Upper lobe of right lung (tissue), 1 donor: ENCODE measurements around the gene TTC28. TPM values are rescaled to one million over a fixed set of nuclear protein-coding genes. Genes with fewer than 3 reads are reported as not detected.
A peak's percentile ranks its signal among the peaks of the same experiment; 100 is the strongest.

Experiments
- ATAC-seq: fragments of 200-7000 bp; cut with Tn5 transposase; one replicate; pipeline ENCODE4 v1.9.1; 2020; ENCODE audit warnings: mild to moderate bottlenecking, moderate library complexity
- DNase-seq: peaks from one replicate; pipeline ENCODE4 v3.0.0-alpha.2; 2020
- H3K27ac ChIP-seq: fragments of 200-600 bp; one replicate; pipeline ENCODE4 v1.8.0; 2022
- H3K27me3 ChIP-seq: fragments of 200-600 bp; one replicate; pipeline ENCODE4 v1.8.0; 2022; ENCODE audit warnings: mild to moderate bottlenecking
- H3K36me3 ChIP-seq: fragments of 200-600 bp; one replicate; pipeline ENCODE4 v1.8.0; 2022
- H3K4me1 ChIP-seq: fragments of 200-600 bp; one replicate; pipeline ENCODE4 v1.8.0; 2022
- H3K4me3 ChIP-seq: fragments of 200-600 bp; one replicate; pipeline ENCODE4 v1.8.0; 2022; ENCODE audit warnings: mild to moderate bottlenecking
- H3K9me3 ChIP-seq: fragments of 200-600 bp; one replicate; pipeline ENCODE4 v1.8.0; 2022
- intact Hi-C: fragments of 100-400 bp; cut with DNase I; formaldehyde crosslinking; loops from one replicate; pipeline ENCODE4 v1.11.0; 2022
- total RNA-seq: library from RNA; stranded (reverse); fragmentation: NEBNext Ultra II Directional; extraction: Animal tissue kit (Norgen Biotek cat#: 25700); gene quantifications from one replicate; pipeline ENCODE4 v1.2.1, GENCODE V29; 2021
- TF ChIP-seq, protein P1 (sequence below): fragments of 200-600 bp; IDR thresholded peaks from one replicate; pipeline ENCODE4 v1.8.0; 2022; ENCODE audit warnings: antibody characterized with exemption
- donor health status: DM: no; HTN: yes; CAD: no; lungs with severe emphysema.

Gene TTC28
- total RNA-seq, 1 donor from 2014 or later, result 48.7 TPM

- TF ChIP-seq, protein P1, sequence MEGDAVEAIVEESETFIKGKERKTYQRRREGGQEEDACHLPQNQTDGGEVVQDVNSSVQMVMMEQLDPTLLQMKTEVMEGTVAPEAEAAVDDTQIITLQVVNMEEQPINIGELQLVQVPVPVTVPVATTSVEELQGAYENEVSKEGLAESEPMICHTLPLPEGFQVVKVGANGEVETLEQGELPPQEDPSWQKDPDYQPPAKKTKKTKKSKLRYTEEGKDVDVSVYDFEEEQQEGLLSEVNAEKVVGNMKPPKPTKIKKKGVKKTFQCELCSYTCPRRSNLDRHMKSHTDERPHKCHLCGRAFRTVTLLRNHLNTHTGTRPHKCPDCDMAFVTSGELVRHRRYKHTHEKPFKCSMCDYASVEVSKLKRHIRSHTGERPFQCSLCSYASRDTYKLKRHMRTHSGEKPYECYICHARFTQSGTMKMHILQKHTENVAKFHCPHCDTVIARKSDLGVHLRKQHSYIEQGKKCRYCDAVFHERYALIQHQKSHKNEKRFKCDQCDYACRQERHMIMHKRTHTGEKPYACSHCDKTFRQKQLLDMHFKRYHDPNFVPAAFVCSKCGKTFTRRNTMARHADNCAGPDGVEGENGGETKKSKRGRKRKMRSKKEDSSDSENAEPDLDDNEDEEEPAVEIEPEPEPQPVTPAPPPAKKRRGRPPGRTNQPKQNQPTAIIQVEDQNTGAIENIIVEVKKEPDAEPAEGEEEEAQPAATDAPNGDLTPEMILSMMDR, result no peak
- intact Hi-C loops, result no loop called here
- DNase-seq (peak; percentile 35), ATAC-seq (no peak)
- no peak overlapping the region for H3K4me3 ChIP-seq
- H3K9me3 ChIP-seq, result no peaks in the 10 kb centered on the region
- H3K36me3 ChIP-seq, result peaks cover 28% of the 10 kb centered on the region
- no peaks in the 10 kb centered on the region for H3K4me1 ChIP-seq
- no peaks in the 10 kb centered on the region for H3K27me3 ChIP-seq
- no peak overlapping the region for H3K27ac ChIP-seq
Observed at GRCh38 chr22:27996529-27996925, 683.1 kb downstream of the TTC28 start.

DNA sequence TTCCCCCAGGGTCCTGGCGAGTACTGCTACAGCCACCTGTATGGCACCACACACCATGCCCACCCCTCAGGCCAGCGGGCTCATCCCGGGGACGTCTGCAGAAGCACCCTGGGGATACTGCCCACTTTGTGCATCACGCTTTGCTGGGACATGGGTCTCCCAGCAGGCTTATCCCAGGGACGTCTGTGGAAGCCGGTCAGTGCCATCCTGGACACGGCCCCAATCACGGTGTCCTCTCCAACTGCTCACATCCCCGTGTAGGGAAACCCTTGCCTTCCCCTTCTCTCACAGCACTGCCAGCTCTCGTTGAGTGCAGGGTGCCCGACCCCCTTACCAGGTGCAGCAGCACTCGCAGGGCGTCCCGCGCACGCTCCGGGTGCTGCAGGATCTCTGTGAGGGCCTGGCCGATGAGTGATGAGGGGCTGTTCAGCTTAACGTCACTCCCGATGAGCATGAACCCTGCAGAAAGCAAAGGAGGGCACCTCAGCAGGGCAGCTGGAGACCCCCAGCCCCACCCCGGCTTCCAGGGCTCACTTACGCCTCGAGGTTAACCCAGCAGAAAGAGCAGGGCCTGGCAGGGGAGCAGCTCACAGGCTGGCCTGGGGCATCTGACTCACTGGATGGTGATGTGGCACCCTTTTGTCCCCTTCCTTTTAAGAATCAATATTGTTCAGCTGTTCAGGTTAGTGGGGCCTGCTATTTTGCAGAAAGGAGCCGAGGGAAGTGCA lies 683.7 kb downstream of the TTC28 start:
- no peak overlapping the region for H3K27ac ChIP-seq
- peaks cover 27% of the 10 kb centered on the region for H3K36me3 ChIP-seq
- no peaks in the 10 kb centered on the region for H3K4me1 ChIP-seq
- intact Hi-C loops, result no loop called here
- TF ChIP-seq, protein P1, result no peak
- DNase-seq (peak; percentile 54), ATAC-seq (no peak)
- no peaks in the 10 kb centered on the region for H3K9me3 ChIP-seq
- no peaks in the 10 kb centered on the region for H3K27me3 ChIP-seq
- no peak overlapping the region for H3K4me3 ChIP-seq

- Histone ChIP-seq H3K27me3 (no peaks in the 10 kb centered on the region), H3K27ac (no peak overlapping the region), H3K36me3 (peaks cover 31% of the 10 kb centered on the region), H3K4me1 (no peaks in the 10 kb centered on the region), H3K4me3 (no peak overlapping the region), H3K9me3 (no peaks in the 10 kb centered on the region)
- intact Hi-C loops, result no loop called here
- ATAC-seq (no peak), DNase-seq (peak; percentile 56)
- TF ChIP-seq, protein P1, result no peak
Observed at GRCh38 chr22:27994481-27995331, 684.9 kb downstream of the TTC28 start.

- Histone ChIP-seq H3K27ac (no peak overlapping the region), H3K27me3 (no peaks in the 10 kb centered on the region), H3K36me3 (peaks cover 37% of the 10 kb centered on the region), H3K9me3 (no peaks in the 10 kb centered on the region), H3K4me3 (no peak overlapping the region), H3K4me1 (no peaks in the 10 kb centered on the region)
- TF ChIP-seq, protein P1, result no peak
- ATAC-seq, result no peak
- intact Hi-C loops, result no loop called here
- DNase-seq, result peak; percentile 23
Observed at GRCh38 chr22:27993774-27994350, 685.8 kb downstream of the TTC28 start.

DNA sequence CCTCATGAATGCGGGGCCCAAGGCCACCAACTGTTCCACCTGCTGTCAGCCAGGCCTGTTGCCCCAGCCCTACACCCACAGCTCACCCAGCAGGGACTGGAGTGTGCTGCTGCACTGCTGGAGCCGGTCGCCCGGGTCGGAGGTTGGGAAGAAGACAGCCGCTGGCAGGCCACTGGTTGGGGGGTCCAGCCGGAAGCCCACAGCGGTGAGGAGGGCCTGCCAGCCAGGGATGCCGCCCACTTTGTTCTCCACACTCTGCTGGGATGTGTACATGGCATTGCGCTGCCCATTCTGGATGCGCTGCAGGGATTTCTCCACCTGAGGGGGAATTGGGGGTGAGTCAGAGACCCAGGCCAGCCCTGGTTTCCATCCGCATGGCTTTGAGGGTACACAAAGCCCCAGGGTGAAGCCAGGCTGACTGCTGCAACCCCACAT lies 686.4 kb downstream of the TTC28 start:
- Histone ChIP-seq H3K9me3 (no peaks in the 10 kb centered on the region), H3K4me3 (no peak overlapping the region), H3K4me1 (no peaks in the 10 kb centered on the region), H3K27me3 (no peaks in the 10 kb centered on the region), H3K27ac (no peak overlapping the region), H3K36me3 (peaks cover 36% of the 10 kb centered on the region)
- ATAC-seq, result no peak
- intact Hi-C loops, result no loop called here
- DNase-seq, result peak; percentile 58
- TF ChIP-seq, protein P1, result no peak
